MM.1S (cell line): ENCODE results near the gene VPS72.

Experiments used
- DNase-seq: peaks from one replicate; pipeline ENCODE4 v3.0.0-alpha.2; 2015
- H2AFZ ChIP-seq: fragments of 300-600 bp; sonication (generic); 2 replicates; pipeline ENCODE4 v1.6.0; 2016; ENCODE audit warnings: antibody characterized with exemption, low read length
- H3F3A ChIP-seq: fragments of 300-600 bp; sonication (generic); 2 replicates; pipeline ENCODE4 v1.6.1; 2016; ENCODE audit warnings: mild to moderate bottlenecking, antibody characterized with exemption, low read length, moderate library complexity, mixed read lengths; ENCODE audit not compliant: insufficient read depth
- H3K27ac ChIP-seq: fragments of 300-600 bp; sonication (generic); 2 replicates; pipeline ENCODE4 v1.5.1; 2016; ENCODE audit warnings: mild to moderate bottlenecking, low read length
- H3K27me3 ChIP-seq: fragments of 300-600 bp; sonication (generic); replicated peaks from 2 replicates; pipeline ENCODE4 v1.6.0; 2016; ENCODE audit warnings: low read length; ENCODE audit not compliant: insufficient read depth
- H3K36me3 ChIP-seq: fragments of 300-600 bp; sonication (generic); replicated peaks from 2 replicates; pipeline ENCODE4 v1.6.1; 2016; ENCODE audit warnings: mild to moderate bottlenecking, low read length, mixed read lengths; ENCODE audit not compliant: insufficient read depth
- H3K4me1 ChIP-seq: fragments of 300-600 bp; sonication (generic); 2 replicates; pipeline ENCODE4 v1.6.1; 2016; ENCODE audit warnings: low read length, mixed read lengths
- H3K4me2 ChIP-seq: fragments of 300-600 bp; sonication (generic); 2 replicates; pipeline ENCODE4 v1.6.0; 2016; ENCODE audit warnings: low read depth, low read length
- H3K4me3 ChIP-seq: fragments of 300-600 bp; sonication (generic); 2 replicates; pipeline ENCODE4 v1.5.1; 2016; ENCODE audit warnings: low read length, mixed read lengths
- H3K79me2 ChIP-seq: fragments of 300-600 bp; sonication (generic); 2 replicates; pipeline ENCODE4 v1.6.1; 2016; ENCODE audit warnings: mixed run types, low read length, mixed read lengths
- H3K9ac ChIP-seq: fragments of 300-600 bp; sonication (generic); 2 replicates; pipeline ENCODE4 v1.6.1; 2016; ENCODE audit warnings: low read length, mixed read lengths
- H3K9me2 ChIP-seq: fragments of 300-600 bp; sonication (generic); replicated peaks from 2 replicates; pipeline ENCODE4 v1.6.1; 2016; ENCODE audit warnings: mild to moderate bottlenecking, low read length, mixed read lengths; ENCODE audit not compliant: insufficient read depth
- H3K9me3 ChIP-seq: fragments of 300-600 bp; sonication (generic); replicated peaks from 2 replicates; pipeline ENCODE4 v1.6.1; 2016; ENCODE audit warnings: mild to moderate bottlenecking, low read length, mixed read lengths; ENCODE audit not compliant: insufficient read depth
- H4K20me1 ChIP-seq: fragments of 300-600 bp; sonication (generic); 2 replicates; pipeline ENCODE4 v1.6.1; 2016; ENCODE audit warnings: mild to moderate bottlenecking, low read length, moderate library complexity, mixed read lengths; ENCODE audit not compliant: insufficient read depth
- CTCF ChIP-seq: fragments of 300-600 bp; sonication (generic); IDR thresholded peaks from 2 replicates; pipeline ENCODE4 v1.5.1; 2016; ENCODE audit warnings: antibody characterized with exemption, low read length, mixed read lengths
- EZH2 ChIP-seq: fragments of 300-600 bp; sonication (generic); optimal IDR thresholded peaks from 2 replicates; pipeline ENCODE3; 2017; ENCODE audit warnings: low read depth, mild to moderate bottlenecking, antibody characterized with exemption, low read length, mixed read lengths
- EZH2phosphoT487 ChIP-seq: fragments of 300-600 bp; sonication (generic); IDR thresholded peaks from 2 replicates; pipeline ENCODE4 v1.6.1; 2018; ENCODE audit warnings: antibody characterized with exemption, low read length

The VPS72 gene

GRCh38 chr1:151222130-151222529, 32.1 kb upstream of the VPS72 start:
- no peaks in the 10 kb centered on the region for H3K9me3 ChIP-seq
- no peak overlapping the region for H3K9ac ChIP-seq
- no peak overlapping the region for H2AFZ ChIP-seq
- no peak overlapping the region for H3K4me2 ChIP-seq
- peaks cover 63% of the 10 kb centered on the region for H3K79me2 ChIP-seq
- no peak overlapping the region for H3K4me3 ChIP-seq
- H3K36me3 ChIP-seq, result no peaks in the 10 kb centered on the region
- H3K9me2 ChIP-seq, result no peaks in the 10 kb centered on the region
- H3F3A ChIP-seq, result no peaks in the 10 kb centered on the region
- no peak for DNase-seq
- no peak overlapping the region for H3K27ac ChIP-seq
- TF ChIP-seq EZH2, result no peak
- no peak for TF ChIP-seq CTCF
- TF ChIP-seq EZH2phosphoT487, result no peak
- no peaks in the 10 kb centered on the region for H3K27me3 ChIP-seq
- no peaks in the 10 kb centered on the region for H4K20me1 ChIP-seq
- H3K4me1 ChIP-seq, result no peaks in the 10 kb centered on the region

- no peaks in the 10 kb centered on the region for H3K36me3 ChIP-seq
- no peaks in the 10 kb centered on the region for H4K20me1 ChIP-seq
- no peak overlapping the region for H2AFZ ChIP-seq
- H3K9me2 ChIP-seq, result no peaks in the 10 kb centered on the region
- H3K4me3 ChIP-seq, result no peak overlapping the region
- H3K9ac ChIP-seq, result no peak overlapping the region
- no peak for DNase-seq
- H3F3A ChIP-seq, result no peaks in the 10 kb centered on the region
- no peak overlapping the region for H3K4me2 ChIP-seq
- peaks cover 67% of the 10 kb centered on the region for H3K79me2 ChIP-seq
- TF ChIP-seq EZH2phosphoT487, result no peak
- no peak for TF ChIP-seq EZH2
- no peak for TF ChIP-seq CTCF
- H3K9me3 ChIP-seq, result no peaks in the 10 kb centered on the region
- no peaks in the 10 kb centered on the region for H3K27me3 ChIP-seq
- no peak overlapping the region for H3K27ac ChIP-seq
- no peaks in the 10 kb centered on the region for H3K4me1 ChIP-seq
Observed at GRCh38 chr1:151221616-151222015, 31.6 kb upstream of the VPS72 start.

GRCh38 chr1:151213560-151213959, 23.6 kb upstream of the VPS72 start:
- Histone ChIP-seq H2AFZ (no peak overlapping the region), H3K9ac (no peak overlapping the region), H3K36me3 (no peaks in the 10 kb centered on the region), H3K4me3 (no peak overlapping the region), H3K27ac (no peak overlapping the region), H3K9me2 (no peaks in the 10 kb centered on the region), H4K20me1 (no peaks in the 10 kb centered on the region), H3F3A (no peaks in the 10 kb centered on the region; the same call in 1 of the 2 replicates), H3K4me2 (no peak overlapping the region), H3K4me1 (no peaks in the 10 kb centered on the region), H3K79me2 (peaks cover 82% of the 10 kb centered on the region), H3K27me3 (no peaks in the 10 kb centered on the region), H3K9me3 (no peaks in the 10 kb centered on the region)
- no peak for DNase-seq
- TF ChIP-seq EZH2phosphoT487 (no peak), CTCF (no peak), EZH2 (no peak)
